Lower leg skin (tissue), 3 donors: ENCODE results near the gene PARVG.

ENCODE experiments used
- POLR2A ChIP-seq, 2 donors: fragments of 450-650 bp; IDR thresholded peaks; one replicate each; pipeline ENCODE4 v1.6.1; 2016 to 2017; ENCODE audit warnings: antibody characterized with exemption in 2 of 2, mild to moderate bottlenecking in 1 of 2, moderate library complexity in 1 of 2
- TF ChIP-seq, protein P1 (sequence below), 3 donors: fragments of 450-650 bp; IDR thresholded peaks; one replicate each; pipeline ENCODE4 v1.5.1; 2016; ENCODE audit warnings: antibody characterized with exemption in 3 of 3, mild to moderate bottlenecking in 3 of 3, moderate library complexity in 2 of 3

DNA sequence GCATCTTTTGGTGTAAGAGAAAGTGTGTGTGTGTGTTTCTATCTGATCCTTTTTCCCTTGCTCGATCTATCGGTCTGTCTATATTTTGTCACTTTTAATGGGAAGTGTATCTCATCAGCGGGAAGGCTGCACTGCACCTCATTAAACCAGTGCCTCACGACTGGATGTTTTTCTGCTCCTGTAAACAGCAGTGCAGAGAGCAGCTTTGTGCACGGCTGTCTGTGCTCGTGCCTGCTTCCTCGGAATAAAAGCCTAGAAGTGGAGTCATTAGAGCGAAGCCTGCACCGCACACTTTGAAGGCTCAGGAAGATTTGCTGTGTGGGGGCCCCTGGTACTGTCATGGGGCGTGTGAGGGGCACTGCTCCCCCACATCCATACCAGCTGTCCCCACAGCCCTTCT is 27.0 kb upstream of the PARVG start:
- no peak for TF ChIP-seq POLR2A (IDR thresholded peaks at IDR 0.05)
- TF ChIP-seq, protein P1, sequence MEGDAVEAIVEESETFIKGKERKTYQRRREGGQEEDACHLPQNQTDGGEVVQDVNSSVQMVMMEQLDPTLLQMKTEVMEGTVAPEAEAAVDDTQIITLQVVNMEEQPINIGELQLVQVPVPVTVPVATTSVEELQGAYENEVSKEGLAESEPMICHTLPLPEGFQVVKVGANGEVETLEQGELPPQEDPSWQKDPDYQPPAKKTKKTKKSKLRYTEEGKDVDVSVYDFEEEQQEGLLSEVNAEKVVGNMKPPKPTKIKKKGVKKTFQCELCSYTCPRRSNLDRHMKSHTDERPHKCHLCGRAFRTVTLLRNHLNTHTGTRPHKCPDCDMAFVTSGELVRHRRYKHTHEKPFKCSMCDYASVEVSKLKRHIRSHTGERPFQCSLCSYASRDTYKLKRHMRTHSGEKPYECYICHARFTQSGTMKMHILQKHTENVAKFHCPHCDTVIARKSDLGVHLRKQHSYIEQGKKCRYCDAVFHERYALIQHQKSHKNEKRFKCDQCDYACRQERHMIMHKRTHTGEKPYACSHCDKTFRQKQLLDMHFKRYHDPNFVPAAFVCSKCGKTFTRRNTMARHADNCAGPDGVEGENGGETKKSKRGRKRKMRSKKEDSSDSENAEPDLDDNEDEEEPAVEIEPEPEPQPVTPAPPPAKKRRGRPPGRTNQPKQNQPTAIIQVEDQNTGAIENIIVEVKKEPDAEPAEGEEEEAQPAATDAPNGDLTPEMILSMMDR (IDR thresholded peaks at IDR 0.05): no peak
